Renal cortical epithelial cell (primary cell): Measurements from ENCODE around the gene PRKX. TPM values are rescaled to one million over a fixed set of nuclear protein-coding genes. Genes with fewer than 3 reads are reported as not detected.
A peak's percentile ranks its signal among the peaks of the same experiment; 100 is the strongest.
"Not testable (repeated sequence)": the region's sequence is repeated elsewhere in the genome, so short reads cannot be mapped to it uniquely, and the experiment has no call there.

Source experiments
- DNase-seq: peaks from one replicate; pipeline ENCODE4 v3.0.0-alpha.2; 2011; ENCODE audit warnings: low read depth
- total RNA-seq: library from RNA; depleted of rRNA; stranded (reverse); fragments of >200 nt; gene quantifications from 2 replicates; pipeline ENCODE4 v1.2.3, GENCODE V29; 2014

PRKX gene
- 33.9 and 57.5 TPM in 2 replicates for total RNA-seq

GRCh38 chrX:3713225-3713936 is at the start of gene PRKX:
TSS of gene PRKX (minus strand) at chrX:3713649. CDS start at chrX:3713253, 396 bp downstream.
- DNase-seq = no peak

- DNase-seq = no peak
These were observed 49.7 kb upstream of the PRKX start for GRCh38 chrX:3763111-3763510.

GRCh38 chrX:3757510-3758025 is 44.1 kb upstream of the PRKX start:
- DNase-seq = no peak

GRCh38 chrX:3748052-3748559 is 34.7 kb upstream of the PRKX start:
- no peak for DNase-seq

- DNase-seq = no peak
These were observed 30.5 kb upstream of the PRKX start for GRCh38 chrX:3743801-3744439.

GRCh38 chrX:3740946-3741345 is 27.5 kb upstream of the PRKX start:
- not testable (repeated sequence) for DNase-seq

GRCh38 chrX:3738509-3738908 is 25.1 kb upstream of the PRKX start:
- DNase-seq = no peak

GRCh38 chrX:3736536-3736935 is 23.1 kb upstream of the PRKX start:
- DNase-seq = not testable (repeated sequence)

- not testable (repeated sequence) for DNase-seq
These were observed 22.4 kb upstream of the PRKX start for GRCh38 chrX:3735891-3736290.

GRCh38 chrX:3734456-3734855 is 21.0 kb upstream of the PRKX start:
- DNase-seq = not testable (repeated sequence)

- no peak for DNase-seq
These were observed 19.6 kb upstream of the PRKX start for GRCh38 chrX:3733043-3733430.

GRCh38 chrX:3732326-3733042 is 19.0 kb upstream of the PRKX start:
- DNase-seq = not testable (repeated sequence)

- peak; percentile 22 for DNase-seq
These were observed 15.0 kb upstream of the PRKX start for GRCh38 chrX:3728454-3728853.

GRCh38 chrX:3723460-3723859 is 10.0 kb upstream of the PRKX start:
- DNase-seq = not testable (repeated sequence)

- no peak for DNase-seq
These were observed 4.4 kb upstream of the PRKX start for GRCh38 chrX:3717742-3718420.

- DNase-seq = no peak
These were observed 2.5 kb upstream of the PRKX start for GRCh38 chrX:3715921-3716320.

GRCh38 chrX:3714706-3715479 is 1.4 kb upstream of the PRKX start:
- DNase-seq = not testable (repeated sequence)

- no peak for DNase-seq
These were observed 537 bp upstream of the PRKX start for GRCh38 chrX:3713937-3714434.

GRCh38 chrX:3712870-3713224 is 602 bp downstream of the PRKX start:
- no peak for DNase-seq

GRCh38 chrX:3712051-3712869 is 1.2 kb downstream of the PRKX start:
- DNase-seq = no peak
